ENCODE measurements around the gene EXD3.
A peak's percentile ranks its signal among the peaks of the same experiment; 100 is the strongest.
"Not testable (repeated sequence)": the region's sequence is repeated elsewhere in the genome, so short reads cannot be mapped to it uniquely, and the experiment has no call there.

Gene EXD3

GRCh38 chr9:137453643-137454081 is 30.7 kb upstream of the EXD3 start:
- Mint-ChIP-seq H3K36me3 (ENCODE audit: low read depth) (peaks cover 6% of the 10 kb centered on the region), H3K27ac (peak overlapping the region; percentile 26), H3K9me3 (no peaks in the 10 kb centered on the region), H3K4me1 (ENCODE audit: low read depth) (peaks cover 12% of the 10 kb centered on the region), H3K4me3 (peak overlapping the region; percentile 37), H3K27me3 (ENCODE audit: low read depth) (no peaks in the 10 kb centered on the region)

GRCh38 chr9:137452761-137453642 is 30.0 kb upstream of the EXD3 start:
- Mint-ChIP-seq H3K4me1 (ENCODE audit: low read depth) (peaks cover 12% of the 10 kb centered on the region), H3K27ac (no peak overlapping the region), H3K36me3 (ENCODE audit: low read depth) (peaks cover 6% of the 10 kb centered on the region), H3K9me3 (no peaks in the 10 kb centered on the region), H3K27me3 (ENCODE audit: low read depth) (no peaks in the 10 kb centered on the region), H3K4me3 (no peak overlapping the region)

GRCh38 chr9:137452006-137452760 is 29.2 kb upstream of the EXD3 start:
- Mint-ChIP-seq H3K4me3 (peak overlapping the region; percentile 9), H3K4me1 (ENCODE audit: low read depth) (peaks cover 12% of the 10 kb centered on the region), H3K9me3 (no peaks in the 10 kb centered on the region), H3K27me3 (ENCODE audit: low read depth) (no peaks in the 10 kb centered on the region), H3K36me3 (ENCODE audit: low read depth) (peaks cover 6% of the 10 kb centered on the region), H3K27ac (no peak overlapping the region)

GRCh38 chr9:137451264-137452005 is 28.5 kb upstream of the EXD3 start:
- peaks cover 11% of the 10 kb centered on the region for H3K4me1 Mint-ChIP-seq (ENCODE audit: low read depth)
- not testable (repeated sequence) for H3K27me3 Mint-ChIP-seq (ENCODE audit: low read depth); H3K36me3 Mint-ChIP-seq (ENCODE audit: low read depth)

GRCh38 chr9:137450539-137451222 is 27.7 kb upstream of the EXD3 start:
- not testable (repeated sequence) for H3K27ac Mint-ChIP-seq; H3K36me3 Mint-ChIP-seq (ENCODE audit: low read depth); H3K4me3 Mint-ChIP-seq; H3K9me3 Mint-ChIP-seq; H3K27me3 Mint-ChIP-seq (ENCODE audit: low read depth)
- H3K4me1 Mint-ChIP-seq (ENCODE audit: low read depth), result peaks cover 11% of the 10 kb centered on the region

More at GRCh38 chr9:137451264-137452005, 28.5 kb upstream of the EXD3 start:
- not testable (repeated sequence) for H3K27ac Mint-ChIP-seq, H3K4me3 Mint-ChIP-seq, H3K9me3 Mint-ChIP-seq

GRCh38 chr9:137449931-137450538 is 27.1 kb upstream of the EXD3 start:
- Mint-ChIP-seq H3K9me3 (no peaks in the 10 kb centered on the region), H3K27me3 (ENCODE audit: low read depth) (no peaks in the 10 kb centered on the region), H3K27ac (no peak overlapping the region), H3K36me3 (ENCODE audit: low read depth) (peaks cover 2% of the 10 kb centered on the region), H3K4me3 (no peak overlapping the region), H3K4me1 (ENCODE audit: low read depth) (peaks cover 14% of the 10 kb centered on the region)

- H3K4me3 Mint-ChIP-seq, result no peak overlapping the region
- no peaks in the 10 kb centered on the region for H3K9me3 Mint-ChIP-seq
- peaks cover 3% of the 10 kb centered on the region for H3K27me3 Mint-ChIP-seq (ENCODE audit: low read depth)
- no peak overlapping the region for H3K27ac Mint-ChIP-seq
- peaks cover 2% of the 10 kb centered on the region for H3K36me3 Mint-ChIP-seq (ENCODE audit: low read depth)
- H3K4me1 Mint-ChIP-seq (ENCODE audit: low read depth), result peaks cover 11% of the 10 kb centered on the region
Observed at GRCh38 chr9:137449081-137449844, 26.3 kb upstream of the EXD3 start.

- Mint-ChIP-seq H3K9me3 (no peaks in the 10 kb centered on the region), H3K36me3 (ENCODE audit: low read depth) (peaks cover 2% of the 10 kb centered on the region), H3K4me3 (no peak overlapping the region), H3K27ac (no peak overlapping the region), H3K4me1 (ENCODE audit: low read depth) (peaks cover 8% of the 10 kb centered on the region), H3K27me3 (ENCODE audit: low read depth) (peaks cover 5% of the 10 kb centered on the region)
Observed at GRCh38 chr9:137448602-137448962, 25.6 kb upstream of the EXD3 start.

- H3K9me3 Mint-ChIP-seq, result no peaks in the 10 kb centered on the region
- H3K36me3 Mint-ChIP-seq (ENCODE audit: low read depth), result peaks cover 2% of the 10 kb centered on the region
- peaks cover 7% of the 10 kb centered on the region for H3K27me3 Mint-ChIP-seq (ENCODE audit: low read depth)
- peaks cover 8% of the 10 kb centered on the region for H3K4me1 Mint-ChIP-seq (ENCODE audit: low read depth)
- H3K27ac Mint-ChIP-seq, result no peak overlapping the region
- H3K4me3 Mint-ChIP-seq, result no peak overlapping the region
Observed at GRCh38 chr9:137447722-137448601, 25.0 kb upstream of the EXD3 start.

- H3K9me3 Mint-ChIP-seq, result no peaks in the 10 kb centered on the region
- peaks cover 2% of the 10 kb centered on the region for H3K36me3 Mint-ChIP-seq (ENCODE audit: low read depth)
- H3K27me3 Mint-ChIP-seq (ENCODE audit: low read depth), result peaks cover 11% of the 10 kb centered on the region
- H3K4me1 Mint-ChIP-seq (ENCODE audit: low read depth), result peaks cover 6% of the 10 kb centered on the region
- no peak overlapping the region for H3K4me3 Mint-ChIP-seq
- H3K27ac Mint-ChIP-seq, result no peak overlapping the region
Observed at GRCh38 chr9:137446851-137447471, 24.0 kb upstream of the EXD3 start.

GRCh38 chr9:137445930-137446431 is 23.0 kb upstream of the EXD3 start:
- H3K36me3 Mint-ChIP-seq (ENCODE audit: low read depth), result peaks cover 2% of the 10 kb centered on the region
- no peak overlapping the region for H3K4me3 Mint-ChIP-seq
- peaks cover 8% of the 10 kb centered on the region for H3K4me1 Mint-ChIP-seq (ENCODE audit: low read depth)
- peaks cover 14% of the 10 kb centered on the region for H3K27me3 Mint-ChIP-seq (ENCODE audit: low read depth)
- no peak overlapping the region for H3K27ac Mint-ChIP-seq
- no peaks in the 10 kb centered on the region for H3K9me3 Mint-ChIP-seq

- Mint-ChIP-seq H3K27me3 (ENCODE audit: low read depth) (peaks cover 14% of the 10 kb centered on the region), H3K27ac (no peak overlapping the region), H3K9me3 (no peaks in the 10 kb centered on the region), H3K4me3 (no peak overlapping the region), H3K36me3 (ENCODE audit: low read depth) (peaks cover 2% of the 10 kb centered on the region), H3K4me1 (ENCODE audit: low read depth) (peaks cover 8% of the 10 kb centered on the region)
Observed at GRCh38 chr9:137445275-137445807, 22.4 kb upstream of the EXD3 start.
